ENCODE data around the gene UBB.

- TF ChIP-seq CTCF (IDR thresholded peaks at IDR 0.05) = no peak
- no peak for TF ChIP-seq POLR2A (IDR thresholded peaks at IDR 0.05)
Measured at GRCh38 chr17:16427020-16427419, 46.1 kb downstream of the UBB start.
